Astrocyte (in vitro differentiated cells and primary cell): ENCODE measurements around the gene PLEKHG1.

Source experiments
- EZH2 ChIP-seq: IDR thresholded peaks from 2 replicates; pipeline ENCODE4 v1.6.1; 2012; ENCODE audit warnings: mild to moderate bottlenecking, low read length, inconsistent platforms; ENCODE audit not compliant: insufficient read depth
- TF ChIP-seq, protein P1 (sequence below): IDR thresholded peaks from 2 replicates; pipeline ENCODE4 v1.5.1; 2011; ENCODE audit warnings: low read depth, mild to moderate bottlenecking, inconsistent platforms, low read length, moderate library complexity; ENCODE audit not compliant: insufficient read depth

DNA sequence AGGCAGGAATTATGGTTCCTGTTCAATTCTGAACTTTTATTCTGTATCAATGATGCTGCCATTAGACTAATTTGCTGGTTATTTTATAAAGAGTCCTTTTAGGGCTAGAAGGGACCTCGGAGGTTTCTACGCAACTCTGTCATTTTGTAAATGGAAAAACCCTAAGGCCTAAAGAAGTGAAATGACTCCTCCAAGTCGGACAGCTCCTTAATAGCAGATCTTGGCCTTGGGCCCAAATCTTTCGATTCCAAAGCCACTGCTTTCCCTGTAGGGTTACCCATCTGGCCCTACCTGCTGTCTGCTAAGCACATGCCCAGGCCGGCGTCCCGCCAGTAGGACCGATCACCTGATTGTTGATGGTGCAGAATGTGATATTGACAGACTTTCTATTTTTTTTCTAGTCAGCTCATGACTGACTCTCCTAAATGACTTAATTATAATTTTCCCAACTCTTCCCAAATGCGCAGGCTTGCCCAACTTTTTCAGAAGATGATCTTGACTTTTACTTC lies 40.2 kb downstream of the PLEKHG1 start:
- TF ChIP-seq, protein P1, sequence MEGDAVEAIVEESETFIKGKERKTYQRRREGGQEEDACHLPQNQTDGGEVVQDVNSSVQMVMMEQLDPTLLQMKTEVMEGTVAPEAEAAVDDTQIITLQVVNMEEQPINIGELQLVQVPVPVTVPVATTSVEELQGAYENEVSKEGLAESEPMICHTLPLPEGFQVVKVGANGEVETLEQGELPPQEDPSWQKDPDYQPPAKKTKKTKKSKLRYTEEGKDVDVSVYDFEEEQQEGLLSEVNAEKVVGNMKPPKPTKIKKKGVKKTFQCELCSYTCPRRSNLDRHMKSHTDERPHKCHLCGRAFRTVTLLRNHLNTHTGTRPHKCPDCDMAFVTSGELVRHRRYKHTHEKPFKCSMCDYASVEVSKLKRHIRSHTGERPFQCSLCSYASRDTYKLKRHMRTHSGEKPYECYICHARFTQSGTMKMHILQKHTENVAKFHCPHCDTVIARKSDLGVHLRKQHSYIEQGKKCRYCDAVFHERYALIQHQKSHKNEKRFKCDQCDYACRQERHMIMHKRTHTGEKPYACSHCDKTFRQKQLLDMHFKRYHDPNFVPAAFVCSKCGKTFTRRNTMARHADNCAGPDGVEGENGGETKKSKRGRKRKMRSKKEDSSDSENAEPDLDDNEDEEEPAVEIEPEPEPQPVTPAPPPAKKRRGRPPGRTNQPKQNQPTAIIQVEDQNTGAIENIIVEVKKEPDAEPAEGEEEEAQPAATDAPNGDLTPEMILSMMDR: no peak
- no peak for TF ChIP-seq EZH2
